ENCODE results near the gene TEX19. TPM values are rescaled to one million over a fixed set of nuclear protein-coding genes. Genes with fewer than 3 reads are reported as not detected.

The TEX19 gene
- total and polyA plus RNA-seq, 2 of the 4 experiments (the other 2 are of a cell fraction) = under 0.01 to 0.03 TPM

DNA sequence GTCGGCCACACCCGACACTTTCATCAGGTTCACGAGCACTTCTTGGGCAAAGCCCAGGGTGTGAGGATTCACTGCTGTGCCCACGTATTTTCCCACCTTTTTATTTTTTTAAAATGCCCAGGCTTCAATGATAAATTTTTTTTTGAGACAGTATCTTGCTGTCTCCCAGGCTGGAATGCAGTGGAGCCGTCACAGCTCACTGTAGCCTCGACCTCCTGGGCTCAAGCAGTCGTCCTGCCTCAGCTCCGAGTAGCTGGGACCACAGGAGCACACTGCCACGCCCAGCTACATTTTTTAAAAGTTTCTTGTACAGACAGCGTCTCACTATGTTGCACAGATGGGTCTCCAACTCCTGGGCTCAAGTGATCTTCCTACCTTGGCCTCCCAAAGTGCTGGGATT lies 30.3 kb downstream of the TEX19 start:
- Histone ChIP-seq H3K4me1 (ENCODE audit: control insufficient read depth, insufficient read depth, low read length) (peaks cover 2% of the 10 kb centered on the region), H4K8ac (ENCODE audit: low read depth in 2 of 2, low read length in 2 of 2) (no peak overlapping the region), H4K20me1 (ENCODE audit: insufficient read depth, low read length) (no peaks in the 10 kb centered on the region), H2AK9ac (replicated peaks; ENCODE audit: low read depth, low read length, poor library complexity) (no peak overlapping the region), H4K91ac (ENCODE audit: insufficient read depth, low read depth, low read length) (no peak overlapping the region), H3K56ac (ENCODE audit: extremely low read depth, insufficient read depth, low read length) (no peak overlapping the region), H2BK5ac (ENCODE audit: low read depth, low read length, poor library complexity, severe bottlenecking) (no peak overlapping the region), H2BK15ac (ENCODE audit: low read depth, low read length) (no peak overlapping the region), H3K36me3 (ENCODE audit: control insufficient read depth, insufficient read depth, low read length) (peaks cover 10% of the 10 kb centered on the region; the same call in 1 of the 2 replicates), H3K14ac (replicated peaks; ENCODE audit: low read depth, low read length) (no peak overlapping the region), H2BK20ac (ENCODE audit: low read depth, low read length) (no peak overlapping the region), H3K18ac (ENCODE audit: low read depth, low read length) (no peak overlapping the region), H3K9ac (ENCODE audit: low read depth, low read length) (no peak overlapping the region), H3K4me3 (ENCODE audit: insufficient read depth, low read depth, low read length) (no peak overlapping the region), H3K4me2 (ENCODE audit: low read depth, low read length) (no peak overlapping the region), H3K27me3 (ENCODE audit: control insufficient read depth, insufficient read depth, low read length) (peaks cover 27% of the 10 kb centered on the region), H3K23ac (ENCODE audit: low read depth, low read length) (no peak overlapping the region), H2AK5ac (ENCODE audit: low read depth, low read length) (no peak overlapping the region), H4K5ac (ENCODE audit: low read depth, low read length) (no peak overlapping the region), H3K4ac (ENCODE audit: low read depth, low read length) (no peak overlapping the region), H2AFZ (replicated peaks; ENCODE audit: low read length, poor library complexity) (no peak overlapping the region), H3K9me3 (ENCODE audit: control insufficient read depth, insufficient read depth, low read length) (no peaks in the 10 kb centered on the region), H3K27ac (ENCODE audit: insufficient read depth, low read length) (no peak overlapping the region), H3K79me1 (ENCODE audit: low read depth in 1 of 2, low read length in 2 of 2) (no peaks in the 10 kb centered on the region), H3K9me1 (ENCODE audit: insufficient read depth, low read length) (no peaks in the 10 kb centered on the region), H2BK120ac (ENCODE audit: low read depth, low read length) (no peak overlapping the region)
- intact Hi-C loops (cut with micrococcal nuclease) = no loop called here
- TF ChIP-seq, protein P1, sequence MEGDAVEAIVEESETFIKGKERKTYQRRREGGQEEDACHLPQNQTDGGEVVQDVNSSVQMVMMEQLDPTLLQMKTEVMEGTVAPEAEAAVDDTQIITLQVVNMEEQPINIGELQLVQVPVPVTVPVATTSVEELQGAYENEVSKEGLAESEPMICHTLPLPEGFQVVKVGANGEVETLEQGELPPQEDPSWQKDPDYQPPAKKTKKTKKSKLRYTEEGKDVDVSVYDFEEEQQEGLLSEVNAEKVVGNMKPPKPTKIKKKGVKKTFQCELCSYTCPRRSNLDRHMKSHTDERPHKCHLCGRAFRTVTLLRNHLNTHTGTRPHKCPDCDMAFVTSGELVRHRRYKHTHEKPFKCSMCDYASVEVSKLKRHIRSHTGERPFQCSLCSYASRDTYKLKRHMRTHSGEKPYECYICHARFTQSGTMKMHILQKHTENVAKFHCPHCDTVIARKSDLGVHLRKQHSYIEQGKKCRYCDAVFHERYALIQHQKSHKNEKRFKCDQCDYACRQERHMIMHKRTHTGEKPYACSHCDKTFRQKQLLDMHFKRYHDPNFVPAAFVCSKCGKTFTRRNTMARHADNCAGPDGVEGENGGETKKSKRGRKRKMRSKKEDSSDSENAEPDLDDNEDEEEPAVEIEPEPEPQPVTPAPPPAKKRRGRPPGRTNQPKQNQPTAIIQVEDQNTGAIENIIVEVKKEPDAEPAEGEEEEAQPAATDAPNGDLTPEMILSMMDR (conservative IDR thresholded peaks at IDR 0.05; ENCODE audit: low read depth, low read length) = no peak
- no peak for TF ChIP-seq FOS (IDR thresholded peaks at IDR 0.05; ENCODE audit: low read depth, low read length)
- no peak for TF ChIP-seq RCOR1 (IDR thresholded peaks at IDR 0.05; ENCODE audit: insufficient replicate concordance, low read length)
- no peak for TF ChIP-seq RAD21 (IDR thresholded peaks at IDR 0.05; ENCODE audit: low read length)
- TF ChIP-seq CEBPB (IDR thresholded peaks at IDR 0.05; ENCODE audit: low read depth, low read length) = no peak
- TF ChIP-seq, protein P2, sequence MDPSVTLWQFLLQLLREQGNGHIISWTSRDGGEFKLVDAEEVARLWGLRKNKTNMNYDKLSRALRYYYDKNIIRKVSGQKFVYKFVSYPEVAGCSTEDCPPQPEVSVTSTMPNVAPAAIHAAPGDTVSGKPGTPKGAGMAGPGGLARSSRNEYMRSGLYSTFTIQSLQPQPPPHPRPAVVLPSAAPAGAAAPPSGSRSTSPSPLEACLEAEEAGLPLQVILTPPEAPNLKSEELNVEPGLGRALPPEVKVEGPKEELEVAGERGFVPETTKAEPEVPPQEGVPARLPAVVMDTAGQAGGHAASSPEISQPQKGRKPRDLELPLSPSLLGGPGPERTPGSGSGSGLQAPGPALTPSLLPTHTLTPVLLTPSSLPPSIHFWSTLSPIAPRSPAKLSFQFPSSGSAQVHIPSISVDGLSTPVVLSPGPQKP (IDR thresholded peaks at IDR 0.05; ENCODE audit: borderline replicate concordance, low read depth, low read length) = no peak
- TF ChIP-seq MXI1 (IDR thresholded peaks at IDR 0.05; ENCODE audit: borderline replicate concordance, low read depth, low read length) = no peak
- no peak for TF ChIP-seq POLR2A (IDR thresholded peaks at IDR 0.05; ENCODE audit: low read depth, low read length)
- TF ChIP-seq SMC3 (IDR thresholded peaks at IDR 0.05; ENCODE audit: low read depth, low read length) = no peak
- no peak for TF ChIP-seq NFE2L2 (IDR thresholded peaks at IDR 0.05; ENCODE audit: low read depth, low read length)
- no peak for TF ChIP-seq MAFK (IDR thresholded peaks at IDR 0.05; ENCODE audit: low read depth, low read length)
- no peak for TF ChIP-seq CHD1 (IDR thresholded peaks at IDR 0.05; ENCODE audit: low read depth, low read length)
- no peak for TF ChIP-seq MAZ (IDR thresholded peaks at IDR 0.05; ENCODE audit: borderline replicate concordance, low read depth, low read length)
- TF ChIP-seq, protein P3, sequence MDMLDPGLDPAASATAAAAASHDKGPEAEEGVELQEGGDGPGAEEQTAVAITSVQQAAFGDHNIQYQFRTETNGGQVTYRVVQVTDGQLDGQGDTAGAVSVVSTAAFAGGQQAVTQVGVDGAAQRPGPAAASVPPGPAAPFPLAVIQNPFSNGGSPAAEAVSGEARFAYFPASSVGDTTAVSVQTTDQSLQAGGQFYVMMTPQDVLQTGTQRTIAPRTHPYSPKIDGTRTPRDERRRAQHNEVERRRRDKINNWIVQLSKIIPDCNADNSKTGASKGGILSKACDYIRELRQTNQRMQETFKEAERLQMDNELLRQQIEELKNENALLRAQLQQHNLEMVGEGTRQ (IDR thresholded peaks at IDR 0.05; ENCODE audit: low read depth, low read length) = no peak
- no peak for TF ChIP-seq RFX5 (IDR thresholded peaks at IDR 0.05; ENCODE audit: low read depth, low read length)
- TF ChIP-seq BHLHE40 (IDR thresholded peaks at IDR 0.05; ENCODE audit: low read depth, low read length) = no peak
- CTCF ChIA-PET = no interaction called here
- POLR2A ChIA-PET (ENCODE audit: unreplicated experiment) = no interaction called here
- in situ Hi-C loops (cut with MboI; ENCODE audit: low sequenced_read_pairs) = no loop called here
- WGBS, 2 experiments (ENCODE audit: extremely low coverage in 2 of 2, insufficient read length in 1 of 2) = 83% methylated on average over 8 of the region's 10 CpGs; no CpG with 5 or more reads in 1 of the 2 experiments
- no TSS peak for BruUV-seq (replicated peaks)
- no peak for ATAC-seq (ENCODE audit: low read depth)
- dilution Hi-C loops (cut with HindIII; ENCODE audit: low sequenced_read_pairs, unreplicated experiment) = no loop called here
- DNase-seq = no peak

Measured in IMR-90 (cell line).